Neuron (in vitro differentiated cells): Measurements from ENCODE around the gene SEC22A.
"Not testable (repeated sequence)": the region's sequence is repeated elsewhere in the genome, so short reads cannot be mapped to it uniquely, and the experiment has no call there.

Experiments used
- H2AFZ ChIP-seq: one replicate; pipeline ENCODE4 v1.6.1; 2013; ENCODE audit warnings: low read depth, mild to moderate bottlenecking, inconsistent platforms, low read length, moderate library complexity
- H3K27me3 ChIP-seq: one replicate; pipeline ENCODE4 v1.6.1; 2013; ENCODE audit warnings: low read length; ENCODE audit not compliant: insufficient read depth
- H3K36me3 ChIP-seq: one replicate; pipeline ENCODE4 v1.6.1; 2013; ENCODE audit warnings: low read length; ENCODE audit not compliant: insufficient read depth
- H3K4me1 ChIP-seq: one replicate; pipeline ENCODE4 v1.6.1; 2013; ENCODE audit warnings: low read length; ENCODE audit not compliant: insufficient read depth
- H3K4me3 ChIP-seq: 2 replicates; pipeline ENCODE4 v1.5.1; 2013; ENCODE audit warnings: mild to moderate bottlenecking, low read length, moderate library complexity
- H3K9me3 ChIP-seq: one replicate; pipeline ENCODE4 v1.6.1; 2013; ENCODE audit warnings: low read length

The SEC22A gene

GRCh38 chr3:123194552-123194951 is 7.2 kb upstream of the SEC22A start:
- H3K4me1 ChIP-seq: no peaks in the 10 kb centered on the region
- no peaks in the 10 kb centered on the region for H3K36me3 ChIP-seq
- H3K9me3 ChIP-seq: no peaks in the 10 kb centered on the region
- no peaks in the 10 kb centered on the region for H3K27me3 ChIP-seq
- no peak overlapping the region for H3K4me3 ChIP-seq
- H2AFZ ChIP-seq: no peak overlapping the region

GRCh38 chr3:123198372-123198771 is 3.4 kb upstream of the SEC22A start:
- Histone ChIP-seq H3K4me3 (no peak overlapping the region), H2AFZ (no peak overlapping the region), H3K36me3 (no peaks in the 10 kb centered on the region), H3K9me3 (no peaks in the 10 kb centered on the region), H3K4me1 (peaks cover 11% of the 10 kb centered on the region), H3K27me3 (no peaks in the 10 kb centered on the region)

- Histone ChIP-seq H3K27me3 (no peaks in the 10 kb centered on the region), H3K4me3 (peak overlapping the region; percentile 64), H3K9me3 (no peaks in the 10 kb centered on the region), H3K36me3 (no peaks in the 10 kb centered on the region), H3K4me1 (peaks cover 11% of the 10 kb centered on the region), H2AFZ (peak overlapping the region; percentile 75)
Measured at GRCh38 chr3:123201223-123201556, 553 bp upstream of the SEC22A start.

GRCh38 chr3:123202451-123202850 is 708 bp downstream of the SEC22A start:
- Histone ChIP-seq H2AFZ (peak overlapping the region; percentile 75), H3K9me3 (no peaks in the 10 kb centered on the region), H3K36me3 (no peaks in the 10 kb centered on the region), H3K27me3 (no peaks in the 10 kb centered on the region), H3K4me1 (peaks cover 11% of the 10 kb centered on the region), H3K4me3 (peak overlapping the region; percentile 64)

- no peaks in the 10 kb centered on the region for H3K4me1 ChIP-seq
- no peak overlapping the region for H3K4me3 ChIP-seq
- H3K9me3 ChIP-seq: no peaks in the 10 kb centered on the region
- no peak overlapping the region for H2AFZ ChIP-seq
- no peaks in the 10 kb centered on the region for H3K27me3 ChIP-seq
- peaks cover 20% of the 10 kb centered on the region for H3K36me3 ChIP-seq
Measured at GRCh38 chr3:123218990-123219389, 17.2 kb downstream of the SEC22A start.

GRCh38 chr3:123221369-123221768 is 19.6 kb downstream of the SEC22A start:
- not testable (repeated sequence) for H3K27me3 ChIP-seq, H3K4me3 ChIP-seq, H3K9me3 ChIP-seq, H3K4me1 ChIP-seq, H2AFZ ChIP-seq
- peaks cover 25% of the 10 kb centered on the region for H3K36me3 ChIP-seq

- Histone ChIP-seq H3K36me3 (peaks cover 26% of the 10 kb centered on the region), H2AFZ (no peak overlapping the region), H3K4me1 (no peaks in the 10 kb centered on the region), H3K9me3 (peaks cover 15% of the 10 kb centered on the region), H3K27me3 (no peaks in the 10 kb centered on the region), H3K4me3 (no peak overlapping the region)
Measured at GRCh38 chr3:123225016-123225415, 23.3 kb downstream of the SEC22A start.

- Histone ChIP-seq H2AFZ (no peak overlapping the region), H3K9me3 (peaks cover 15% of the 10 kb centered on the region), H3K36me3 (peaks cover 29% of the 10 kb centered on the region), H3K4me3 (no peak overlapping the region), H3K4me1 (no peaks in the 10 kb centered on the region), H3K27me3 (no peaks in the 10 kb centered on the region)
Measured at GRCh38 chr3:123226549-123226948, 24.8 kb downstream of the SEC22A start.

GRCh38 chr3:123229145-123229544 is 27.4 kb downstream of the SEC22A start:
- H3K4me1 ChIP-seq: no peaks in the 10 kb centered on the region
- no peaks in the 10 kb centered on the region for H3K27me3 ChIP-seq
- H3K36me3 ChIP-seq: peaks cover 39% of the 10 kb centered on the region
- peaks cover 18% of the 10 kb centered on the region for H3K9me3 ChIP-seq
- no peak overlapping the region for H2AFZ ChIP-seq
- no peak overlapping the region for H3K4me3 ChIP-seq

GRCh38 chr3:123236902-123237301 is 35.2 kb downstream of the SEC22A start:
- peaks cover 28% of the 10 kb centered on the region for H3K36me3 ChIP-seq
- no peaks in the 10 kb centered on the region for H3K27me3 ChIP-seq
- H3K9me3 ChIP-seq: peaks cover 5% of the 10 kb centered on the region
- H3K4me1 ChIP-seq: no peaks in the 10 kb centered on the region
- H2AFZ ChIP-seq: no peak overlapping the region
- no peak overlapping the region for H3K4me3 ChIP-seq

GRCh38 chr3:123239186-123239585 is 37.4 kb downstream of the SEC22A start:
- not testable (repeated sequence) for H3K4me1 ChIP-seq, H3K27me3 ChIP-seq, H2AFZ ChIP-seq, H3K4me3 ChIP-seq, H3K9me3 ChIP-seq
- peaks cover 22% of the 10 kb centered on the region for H3K36me3 ChIP-seq

- Histone ChIP-seq H3K9me3 (peaks cover 2% of the 10 kb centered on the region), H2AFZ (no peak overlapping the region), H3K4me1 (no peaks in the 10 kb centered on the region), H3K27me3 (no peaks in the 10 kb centered on the region), H3K4me3 (no peak overlapping the region), H3K36me3 (peaks cover 22% of the 10 kb centered on the region)
Measured at GRCh38 chr3:123239756-123240155, 38.0 kb downstream of the SEC22A start.

GRCh38 chr3:123244128-123244527 is 42.4 kb downstream of the SEC22A start:
- Histone ChIP-seq H3K4me1 (peaks cover 12% of the 10 kb centered on the region), H2AFZ (no peak overlapping the region), H3K27me3 (no peaks in the 10 kb centered on the region), H3K4me3 (no peak overlapping the region), H3K9me3 (peaks cover 2% of the 10 kb centered on the region), H3K36me3 (peaks cover 34% of the 10 kb centered on the region)

- Histone ChIP-seq H3K36me3 (peaks cover 25% of the 10 kb centered on the region), H3K27me3 (no peaks in the 10 kb centered on the region), H3K4me1 (peaks cover 12% of the 10 kb centered on the region), H3K9me3 (no peaks in the 10 kb centered on the region), H3K4me3 (no peak overlapping the region), H2AFZ (no peak overlapping the region)
Measured at GRCh38 chr3:123246866-123247265, 45.1 kb downstream of the SEC22A start.
